NCI-H2081 treated with DMSO at 0.1 percent for 48 hours (cell line): ENCODE data around the gene KCNT1.

Experiments
- DNase-seq: peaks from one replicate; lab custom pipeline; 2025; lab: John Stamatoyannopoulos, UW

KCNT1 gene

GRCh38 chr9:135727257-135727875 is 25.4 kb downstream of the KCNT1 start:
- DNase-seq: no peak

- no peak for DNase-seq
Measured at GRCh38 chr9:135728436-135729110, 26.6 kb downstream of the KCNT1 start.

- DNase-seq: no peak
Measured at GRCh38 chr9:135729480-135729879, 27.5 kb downstream of the KCNT1 start.

GRCh38 chr9:135731454-135731853 is 29.5 kb downstream of the KCNT1 start:
- DNase-seq: no peak

GRCh38 chr9:135732569-135733257 is 30.7 kb downstream of the KCNT1 start:
- no peak for DNase-seq

DNA sequence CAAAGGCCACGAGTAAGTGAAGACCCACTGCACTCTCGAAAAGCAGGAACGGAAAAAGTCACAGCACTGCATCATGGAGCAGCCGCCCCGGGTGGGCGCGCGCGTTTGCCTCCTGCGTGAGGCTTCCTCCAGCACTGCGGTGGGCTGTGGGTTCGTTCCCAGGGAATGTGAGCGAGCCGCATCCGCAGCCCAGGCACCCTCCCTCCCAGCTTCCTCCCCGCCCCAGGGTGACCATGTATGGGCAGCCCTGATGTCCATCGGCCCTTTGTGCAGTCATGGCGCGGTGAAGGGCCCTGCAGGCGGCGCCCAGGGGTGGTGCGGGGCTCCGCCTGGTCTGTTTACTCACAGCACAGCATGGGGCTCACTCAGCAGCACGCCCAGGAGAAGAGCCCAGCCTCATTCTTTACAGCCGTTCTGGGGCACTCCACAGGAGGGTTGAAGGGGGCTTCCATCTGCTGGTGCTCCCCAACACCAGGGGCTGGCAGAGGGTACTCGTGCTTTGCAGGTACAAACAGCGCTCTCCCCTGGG is 32.7 kb downstream of the KCNT1 start:
- DNase-seq: no peak

GRCh38 chr9:135736272-135736978 is 34.4 kb downstream of the KCNT1 start:
- no peak for DNase-seq

DNA sequence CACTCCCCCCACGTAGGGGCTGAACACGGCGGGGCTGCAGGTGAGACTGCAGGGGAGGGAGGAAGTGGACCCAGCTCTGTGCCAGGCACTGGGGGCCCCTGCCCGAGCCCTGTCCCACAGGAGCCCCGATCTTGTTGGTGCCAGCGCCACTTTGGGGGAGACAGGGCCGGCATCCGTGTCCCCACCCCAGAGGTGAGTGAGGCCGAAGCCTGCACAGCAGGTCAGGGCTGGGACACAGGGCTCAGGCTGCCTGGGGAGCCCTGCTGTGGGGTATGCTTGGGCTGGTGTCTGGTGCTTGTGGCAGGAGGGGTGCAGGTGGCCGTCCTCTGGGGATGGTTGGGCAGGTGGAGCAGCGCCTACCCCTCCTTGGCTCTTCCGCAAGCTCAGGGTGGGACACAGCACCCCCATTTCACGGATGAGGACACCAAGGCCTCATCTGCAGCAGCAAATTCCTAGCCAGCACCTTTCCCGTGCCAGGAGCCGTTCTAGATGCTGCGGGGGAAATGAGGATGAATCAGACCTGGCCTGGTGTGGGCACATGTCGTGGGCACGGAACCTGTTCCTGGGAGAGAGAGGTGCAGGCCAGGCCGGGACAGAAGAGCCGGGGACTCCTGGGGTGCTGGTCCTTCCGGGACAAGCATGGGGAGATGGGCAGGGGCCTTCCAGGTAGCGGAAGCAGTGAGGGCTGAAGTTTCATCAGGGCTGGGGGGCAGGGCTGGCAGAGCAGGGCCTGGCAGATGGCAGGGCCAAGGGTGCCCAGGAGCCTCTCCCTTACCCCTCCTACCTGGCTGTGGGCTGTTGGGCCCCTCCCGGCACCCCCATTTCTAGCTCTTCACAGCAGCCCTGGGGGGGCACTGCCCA is 35.2 kb downstream of the KCNT1 start:
- DNase-seq: no peak

DNA sequence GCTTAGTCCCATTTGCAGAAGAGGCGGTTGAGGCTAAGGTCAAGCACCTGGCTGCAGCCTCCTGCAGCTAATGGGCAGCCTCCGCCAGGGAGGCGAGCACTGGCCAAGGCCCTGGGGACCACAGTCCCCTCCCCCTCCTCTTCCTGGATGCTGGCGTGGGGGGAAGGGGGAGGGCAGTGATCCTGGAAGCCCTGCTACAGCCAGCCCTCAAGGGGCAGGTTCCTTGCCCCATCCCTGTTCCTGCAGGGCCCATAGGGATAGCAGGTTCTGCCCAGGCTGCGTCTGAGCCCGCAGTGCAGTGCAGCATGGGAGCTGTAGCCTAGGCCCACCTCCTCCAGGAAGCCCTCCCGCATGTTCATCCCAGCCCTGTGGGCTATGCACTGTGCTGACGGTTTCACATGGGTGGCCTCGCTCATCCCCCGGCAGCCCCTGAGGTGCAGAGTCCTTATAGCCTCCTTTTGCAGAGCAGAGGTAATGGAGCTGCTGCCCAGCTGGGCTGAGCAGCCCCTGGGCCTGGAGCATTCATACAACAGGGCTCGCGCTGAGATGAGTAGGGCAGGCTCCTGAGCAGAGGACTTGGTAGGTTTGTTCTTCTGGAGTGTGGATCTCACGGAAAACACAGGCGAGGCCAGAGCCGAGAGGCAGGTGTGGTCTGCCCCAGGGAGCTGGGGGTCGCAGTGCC is 36.0 kb downstream of the KCNT1 start:
- DNase-seq: no peak

DNA sequence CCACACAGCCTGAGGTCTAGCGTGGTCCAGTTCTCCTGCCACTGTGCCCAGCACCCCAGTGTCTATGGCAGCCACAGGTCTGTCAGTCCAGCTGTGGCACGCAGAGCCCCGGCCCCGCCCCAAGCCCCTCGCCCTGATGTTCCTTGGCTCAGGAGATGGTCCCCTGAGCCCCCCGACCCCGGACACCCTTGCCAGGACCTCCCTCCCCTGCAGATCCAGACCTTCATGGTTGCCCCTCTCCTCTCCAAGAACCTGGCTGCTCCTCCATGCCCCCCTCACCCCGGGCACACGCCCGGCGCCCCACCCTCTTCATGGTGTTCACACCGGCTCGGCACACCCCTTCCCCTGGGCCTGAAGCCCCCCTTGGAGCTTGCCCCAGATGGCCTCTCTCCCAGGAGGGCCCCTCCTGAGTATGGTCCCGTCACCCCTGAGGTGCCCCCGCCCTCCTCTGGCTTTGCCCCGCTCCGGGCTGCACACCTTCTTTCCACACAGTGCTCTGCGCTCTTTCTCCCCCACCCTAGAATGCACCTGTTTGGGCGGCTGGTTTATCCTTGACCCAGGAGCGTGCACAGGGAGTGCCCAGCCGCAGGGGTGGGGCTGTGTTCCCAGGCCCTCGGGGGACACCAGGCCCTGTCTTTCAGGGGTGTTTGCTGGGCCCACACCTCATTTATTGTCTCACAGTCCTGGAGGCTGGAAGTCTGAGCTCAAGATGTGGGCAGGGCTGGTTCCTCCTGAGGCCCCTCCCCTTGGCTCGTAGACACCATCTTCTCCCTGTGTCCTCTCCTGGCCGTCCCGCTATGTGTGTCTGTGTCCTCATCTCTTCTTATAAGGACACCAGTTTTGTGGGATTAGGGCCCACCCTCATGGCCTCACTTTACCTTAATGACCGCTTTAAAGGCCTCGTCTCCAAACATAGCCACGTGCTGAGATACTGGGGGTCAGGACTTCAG is 37.6 kb downstream of the KCNT1 start:
- no peak for DNase-seq

DNA sequence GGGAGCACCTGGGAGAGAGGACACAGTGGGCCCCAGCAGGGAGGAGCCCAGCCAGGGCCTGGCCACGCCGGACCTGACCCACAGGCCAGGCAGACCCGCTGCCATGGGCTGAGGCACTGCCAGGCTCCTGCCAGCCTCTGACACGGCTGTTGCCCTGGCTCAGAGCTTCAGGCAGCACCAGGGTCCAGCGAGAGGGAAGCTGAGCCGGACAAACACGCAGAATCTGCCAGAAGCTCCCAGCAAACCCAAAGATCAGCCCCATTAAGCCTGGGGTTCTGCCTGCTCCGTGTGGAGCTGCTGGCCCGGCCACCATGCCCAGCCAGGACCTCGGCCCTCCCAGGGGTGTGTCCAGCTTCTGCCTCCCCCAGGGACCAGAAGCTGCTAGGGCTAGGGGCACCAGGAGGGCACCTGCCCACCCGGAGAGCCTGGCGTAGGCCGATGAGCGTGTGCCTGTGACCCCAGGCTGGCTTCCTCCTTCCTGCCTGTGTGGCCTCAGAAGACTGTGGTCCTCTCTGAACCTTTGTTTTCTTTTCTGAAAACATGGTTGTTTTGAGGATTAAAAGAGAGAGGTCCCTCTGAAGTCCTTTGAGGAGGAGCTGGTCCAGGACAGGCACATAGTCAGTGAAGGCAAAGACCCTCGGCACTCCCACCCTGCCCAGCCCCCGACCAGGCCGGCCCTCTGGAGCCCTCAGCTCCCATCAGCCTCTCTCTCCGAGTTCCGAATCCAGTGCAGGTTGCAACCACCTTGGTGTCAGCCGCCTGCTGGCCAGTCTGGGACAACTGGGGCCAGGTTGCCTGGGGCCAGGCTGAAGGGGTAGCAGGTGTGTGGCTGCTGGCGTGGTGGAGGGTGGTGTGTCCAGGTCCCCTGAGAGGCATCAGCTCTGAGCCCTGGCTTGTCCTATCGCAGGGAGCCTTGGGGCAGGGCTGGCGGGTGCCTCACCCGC is 39.6 kb downstream of the KCNT1 start:
- DNase-seq: no peak

GRCh38 chr9:135743021-135743420 is 41.0 kb downstream of the KCNT1 start:
- no peak for DNase-seq

DNA sequence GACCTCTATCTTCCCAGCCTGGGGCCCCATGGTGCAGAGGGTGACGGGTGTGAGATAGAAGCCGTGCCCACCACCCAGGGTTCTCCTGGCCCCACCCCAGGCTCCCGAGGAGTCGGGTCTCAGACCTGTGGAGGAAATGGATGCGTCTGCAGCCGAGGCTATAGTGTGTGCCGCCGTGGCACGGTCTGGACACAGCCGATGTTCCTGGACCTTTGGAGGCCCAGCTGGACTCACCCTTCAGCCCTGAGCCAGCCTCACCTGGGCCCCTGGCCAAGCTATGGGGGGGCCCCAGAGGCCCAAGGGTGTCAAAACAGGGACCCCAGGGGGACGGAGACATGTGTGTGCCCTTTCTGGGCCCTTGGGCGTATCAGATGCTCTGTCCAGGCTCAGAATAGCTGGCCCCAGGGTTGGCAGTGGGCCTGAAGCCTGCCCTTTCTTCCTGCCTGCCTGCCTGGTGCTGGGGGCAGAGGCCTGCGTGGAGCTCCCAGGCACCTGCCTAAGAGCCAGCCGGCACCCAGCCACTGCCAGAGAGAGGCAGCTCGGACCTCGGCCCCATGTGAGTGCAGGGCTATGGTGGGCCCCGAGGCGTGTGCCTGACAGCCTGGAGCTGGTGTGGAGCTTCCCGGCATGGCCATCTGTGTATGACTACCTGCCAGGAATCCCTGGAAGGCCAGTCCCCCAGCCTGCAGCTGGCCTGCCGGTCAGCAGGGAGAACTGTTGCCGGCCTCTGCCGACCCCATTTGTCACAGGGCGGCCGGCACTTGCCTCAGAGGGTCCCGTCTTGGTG is 41.8 kb downstream of the KCNT1 start:
- DNase-seq: no peak

- DNase-seq: no peak
Measured at GRCh38 chr9:135744333-135745070, 42.5 kb downstream of the KCNT1 start.

GRCh38 chr9:135745189-135745588 is 43.2 kb downstream of the KCNT1 start:
- no peak for DNase-seq

DNA sequence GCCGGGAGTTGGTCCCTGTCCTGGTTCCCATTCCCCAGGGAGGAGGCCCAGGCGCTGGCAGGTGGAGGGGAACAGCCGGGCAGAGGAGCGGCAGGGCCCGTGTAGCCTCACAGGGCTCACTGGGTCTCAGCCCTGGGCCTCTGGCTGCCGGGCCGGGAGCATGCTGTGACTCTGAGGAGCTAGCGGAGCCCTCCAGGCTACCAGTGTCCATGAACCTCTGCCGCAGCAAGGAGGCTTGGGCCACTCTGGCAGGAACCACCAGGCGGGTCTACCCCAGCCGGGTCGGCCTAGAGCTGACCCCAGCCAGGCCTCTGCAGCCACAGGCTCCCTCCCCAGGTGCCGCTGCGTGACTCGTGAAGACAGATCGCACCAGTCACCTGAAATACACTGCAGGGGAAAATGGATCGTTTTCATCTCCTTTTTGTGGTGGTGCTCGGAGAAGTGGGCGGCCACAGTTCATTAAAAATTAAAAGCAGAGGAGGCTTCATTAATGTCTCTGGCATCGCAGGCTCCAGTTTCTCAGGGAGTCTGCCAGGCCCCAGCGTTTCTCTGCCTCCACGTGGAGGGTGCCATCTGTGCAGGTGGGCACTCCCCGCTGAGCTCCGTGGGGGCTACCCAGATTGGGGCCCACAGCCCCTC is 43.8 kb downstream of the KCNT1 start:
- no peak for DNase-seq

GRCh38 chr9:135746565-135746964 is 44.6 kb downstream of the KCNT1 start:
- no peak for DNase-seq
